Suppressor macrophage treated with lipopolysaccharide for 4 hours (primary cell): Measurements from ENCODE around the gene OR56A5.

Experiments used
- DNase-seq: peaks from one replicate; pipeline ENCODE4 v3.0.0-alpha.2; 2020

OR56A5 gene

DNA sequence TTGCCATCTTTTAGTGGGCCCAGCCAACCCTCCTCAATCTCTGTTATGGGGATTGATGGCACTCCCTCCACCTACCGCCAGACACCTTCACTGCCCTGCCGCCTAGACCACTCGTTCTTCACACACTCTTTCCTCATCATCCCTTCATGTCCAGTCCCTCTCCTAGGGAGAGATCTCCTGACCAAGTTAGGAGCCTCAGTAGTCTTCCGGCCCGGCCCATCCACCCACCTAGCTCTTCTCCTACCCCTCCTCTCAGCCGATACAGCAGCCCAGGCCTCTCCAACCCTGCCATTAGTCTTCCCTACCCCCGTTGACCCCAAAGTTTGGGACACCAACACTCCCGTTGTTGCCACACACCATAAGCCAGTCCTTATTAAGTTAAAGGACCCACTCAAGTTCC lies 37.2 kb downstream of the OR56A5 start:
- DNase-seq: no peak

DNA sequence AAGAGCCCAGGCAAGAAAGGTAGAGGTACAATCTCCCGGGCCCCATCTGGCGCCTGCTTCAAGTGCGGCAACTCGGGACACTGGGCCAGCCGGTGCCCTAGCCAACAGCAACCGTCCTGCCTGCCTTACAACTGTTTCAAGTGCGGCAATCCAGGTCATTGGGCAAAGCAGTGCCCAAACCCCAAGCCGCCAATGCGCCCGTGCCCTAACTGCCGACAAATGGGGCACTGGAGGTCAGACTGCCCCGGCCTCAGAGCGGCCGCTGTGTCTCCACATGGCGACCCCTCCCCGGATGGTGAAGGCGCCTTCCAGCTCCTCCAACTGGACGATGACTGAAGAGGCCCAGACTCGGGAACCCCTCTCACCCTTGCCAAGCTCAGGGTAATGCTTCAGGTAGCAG lies 37.7 kb downstream of the OR56A5 start:
- no peak for DNase-seq

GRCh38 chr11:5929571-5930368 lies 38.5 kb downstream of the OR56A5 start:
- DNase-seq: no peak

GRCh38 chr11:5928811-5929210 lies 39.5 kb downstream of the OR56A5 start:
- DNase-seq: no peak

- no peak for DNase-seq
Observed at GRCh38 chr11:5928271-5928670, 40.0 kb downstream of the OR56A5 start.

DNA sequence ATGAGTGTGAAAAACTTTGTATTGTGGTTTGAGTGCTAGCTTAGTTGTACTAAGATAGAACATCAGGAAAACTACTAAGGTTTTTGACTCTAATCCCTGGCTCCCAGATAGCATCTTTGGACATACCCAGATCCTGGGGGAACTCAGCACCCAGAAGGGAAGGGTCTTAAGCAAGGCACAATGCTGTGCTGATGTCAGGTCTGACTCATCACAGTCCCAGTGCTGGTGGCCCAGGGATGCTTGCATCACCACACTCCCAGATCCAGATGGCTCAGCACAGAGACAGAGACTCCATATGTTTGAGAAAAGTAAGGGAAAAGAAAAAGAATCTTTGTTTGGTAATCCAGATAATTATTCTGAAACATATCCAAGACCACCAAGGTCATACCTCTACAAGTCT lies 44.5 kb downstream of the OR56A5 start:
- peak; percentile 9 for DNase-seq

DNA sequence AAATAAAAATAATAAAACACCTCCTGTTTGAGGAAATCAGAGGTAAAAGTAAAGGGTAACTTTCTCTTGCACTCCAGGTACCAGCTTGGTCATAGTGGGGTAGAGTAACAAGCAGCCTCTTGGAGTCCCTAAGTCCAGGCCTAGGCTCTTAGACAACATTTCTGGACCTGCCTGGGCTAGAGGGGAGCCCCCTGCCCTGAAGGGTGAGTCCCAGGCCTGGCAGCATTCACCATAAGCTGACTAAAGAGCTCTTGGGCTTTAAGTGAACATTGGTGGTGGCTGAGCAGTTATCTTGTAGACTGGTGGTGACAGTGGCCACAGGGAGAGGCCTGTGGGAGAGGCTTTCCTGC lies 44.9 kb downstream of the OR56A5 start:
- DNase-seq: no peak

DNA sequence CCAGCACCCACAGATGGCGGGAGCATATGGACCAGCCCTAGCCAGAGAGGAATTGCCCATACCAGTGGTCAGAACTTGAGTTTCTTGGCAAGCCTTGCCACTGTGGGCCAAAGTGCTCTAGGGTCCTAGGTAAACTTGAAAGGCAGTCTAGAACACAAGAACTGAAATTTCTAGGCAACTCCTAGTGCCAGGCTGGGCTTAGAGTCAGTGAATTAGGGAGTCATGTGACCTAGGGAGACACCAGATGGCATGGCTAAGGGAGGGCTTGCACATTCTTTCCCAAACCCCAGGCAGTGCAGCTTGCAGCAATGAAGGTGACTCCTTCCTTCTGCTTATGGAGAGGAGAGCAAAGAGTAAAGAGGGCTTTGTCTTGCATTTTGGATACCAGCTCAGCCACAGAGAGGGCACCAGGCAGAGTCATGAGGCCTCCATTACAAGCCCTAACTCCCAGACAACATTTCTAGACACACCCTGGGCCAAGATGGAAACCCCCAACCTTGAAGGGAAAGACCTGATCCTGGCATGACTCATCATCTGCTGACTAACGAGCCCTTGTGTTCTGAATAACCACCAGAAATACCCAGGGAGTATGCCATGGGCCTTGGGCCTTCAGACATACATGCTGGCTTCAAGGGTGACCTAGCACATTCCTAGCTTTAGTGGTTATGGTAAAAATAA lies 45.4 kb downstream of the OR56A5 start:
- peak; percentile 34 for DNase-seq
